ENCODE results near the gene KDM6B.
"Not testable (repeated sequence)": the region's sequence is repeated elsewhere in the genome, so short reads cannot be mapped to it uniquely, and the experiment has no call there.

Gene KDM6B

GRCh38 chr17:7852262-7852670 is 18.2 kb downstream of the KDM6B start:
- DNase-seq (ENCODE audit: low read depth in 2 of 2) = no peak

- DNase-seq (ENCODE audit: low read depth in 2 of 2) = no peak
Observed at GRCh38 chr17:7852919-7853690, 19.1 kb downstream of the KDM6B start.

GRCh38 chr17:7853691-7854038 is 19.6 kb downstream of the KDM6B start:
- no peak for DNase-seq (ENCODE audit: low read depth in 2 of 2)

GRCh38 chr17:7854078-7854777 is 20.2 kb downstream of the KDM6B start:
- DNase-seq (ENCODE audit: low read depth in 2 of 2) = no peak

- DNase-seq (ENCODE audit: low read depth in 2 of 2) = no peak
Observed at GRCh38 chr17:7854851-7855659, 21.0 kb downstream of the KDM6B start, which contains the start of gene TMEM88. TSS of gene TMEM88 (plus strand) at chr17:7855066. CDS start at chr17:7855075, 9 bp downstream.

GRCh38 chr17:7855660-7856010 is 21.6 kb downstream of the KDM6B start:
- no peak for DNase-seq (ENCODE audit: low read depth in 2 of 2)

- DNase-seq (ENCODE audit: low read depth in 2 of 2) = no peak
Observed at GRCh38 chr17:7856011-7856810, 22.2 kb downstream of the KDM6B start.

- peak; percentile 87 to 91 for DNase-seq (ENCODE audit: low read depth in 2 of 2)
Observed at GRCh38 chr17:7856811-7857712, 23.0 kb downstream of the KDM6B start, which contains the start of gene NAA38. TSS of gene NAA38 (minus strand) at chr17:7857559. CDS start at chr17:7857463, 96 bp downstream.

- peak; percentile 80 to 84 for DNase-seq (ENCODE audit: low read depth in 2 of 2)
Observed at GRCh38 chr17:7857713-7858521, 23.9 kb downstream of the KDM6B start, which contains the start of gene CYB5D1. TSS of gene CYB5D1 (plus strand) at chr17:7858003. CDS start at chr17:7858135, 132 bp downstream.

GRCh38 chr17:7858522-7858810 is 24.4 kb downstream of the KDM6B start:
- DNase-seq (ENCODE audit: low read depth in 2 of 2) = no peak

GRCh38 chr17:7859028-7859427 is 25.0 kb downstream of the KDM6B start:
- no peak for DNase-seq (ENCODE audit: low read depth in 2 of 2)

- DNase-seq (ENCODE audit: low read depth in 2 of 2) = no peak
Observed at GRCh38 chr17:7862692-7863437, 28.8 kb downstream of the KDM6B start.

- not testable (repeated sequence) for DNase-seq (ENCODE audit: low read depth in 2 of 2)
Observed at GRCh38 chr17:7864384-7864783, 30.4 kb downstream of the KDM6B start.

- DNase-seq (ENCODE audit: low read depth in 2 of 2) = no peak
Observed at GRCh38 chr17:7864995-7865650, 31.1 kb downstream of the KDM6B start.

GRCh38 chr17:7867881-7868329 is 33.9 kb downstream of the KDM6B start:
- no peak for DNase-seq (ENCODE audit: low read depth in 2 of 2)

- no peak for DNase-seq (ENCODE audit: low read depth in 2 of 2)
Observed at GRCh38 chr17:7873051-7873450, 39.0 kb downstream of the KDM6B start.

GRCh38 chr17:7875804-7876370 is 41.9 kb downstream of the KDM6B start:
- DNase-seq (ENCODE audit: low read depth in 2 of 2) = no peak

GRCh38 chr17:7878234-7878633 is 44.2 kb downstream of the KDM6B start:
- no peak for DNase-seq (ENCODE audit: low read depth in 2 of 2)
